Panc1 (cell line): Measurements from ENCODE around the gene CGNL1. TPM values are rescaled to one million over a fixed set of nuclear protein-coding genes. Genes with fewer than 3 reads are reported as not detected.

Source experiments
- ATAC-seq: fragments of 200-7000 bp; cut with Tn5 transposase; 2 replicates; pipeline ENCODE4 v1.9.1; 2020; ENCODE audit warnings: mild to moderate bottlenecking, moderate library complexity
- BruUV-seq: library from RNA; stranded (reverse); fragments of 400-500 nt; replicated peaks from 2 replicates; lab custom pipeline; 2021; lab: Mats Ljungman, UMichigan
- CTCF ChIA-PET: fragments of 300-600 bp; sonication (Branson Sonifier 250); formaldehyde crosslinking; loops from one replicate; lab custom pipeline; 2022; ENCODE audit warnings: antibody characterized with exemption; lab: Charles Lee
- POLR2A ChIA-PET: fragments of 300-600 bp; sonication (Branson Sonifier 250); formaldehyde crosslinking; loops from one replicate; lab custom pipeline; 2022; ENCODE audit warnings: antibody characterized with exemption; lab: Charles Lee
- DNase-seq: peaks from one replicate; pipeline ENCODE4 v3.0.0-alpha.2; 2010; ENCODE audit warnings: low read depth, low spot score
- H3K27ac ChIP-seq: 2 replicates; pipeline ENCODE4 v1.5.1; 2011; ENCODE audit warnings: mild to moderate bottlenecking, low read length, inconsistent platforms
- H3K27me3 ChIP-seq: fragments of 200-500 bp; sonication (Bioruptor generic); 2 replicates; pipeline ENCODE4 v1.6.0; 2014; ENCODE audit warnings: low read length, inconsistent platforms; ENCODE audit not compliant: control insufficient read depth, insufficient read depth
- H3K36me3 ChIP-seq: fragments of 200-500 bp; sonication (Bioruptor generic); 2 replicates; pipeline ENCODE4 v1.5.1; 2014; ENCODE audit warnings: inconsistent platforms, mild to moderate bottlenecking, low read length, moderate library complexity; ENCODE audit not compliant: control insufficient read depth, insufficient read depth
- H3K4me1 ChIP-seq: 2 replicates; pipeline ENCODE4 v1.5.1; 2011; ENCODE audit warnings: inconsistent platforms, mild to moderate bottlenecking, low read length, moderate library complexity; ENCODE audit not compliant: control insufficient read depth, insufficient read depth
- H3K4me3 ChIP-seq, 2 experiments: 2 replicates each; pipeline ENCODE4 v1.5.1; 2011 to 2012; ENCODE audit warnings: low read depth in 2 of 2, low read length in 2 of 2, mild to moderate bottlenecking in 2 of 2, inconsistent platforms in 1 of 2, moderate library complexity in 1 of 2
- H3K9me3 ChIP-seq: fragments of 200-500 bp; sonication (Bioruptor generic); 2 replicates; pipeline ENCODE4 v1.5.1; 2014; ENCODE audit warnings: low read depth, mild to moderate bottlenecking, inconsistent platforms, low read length, moderate library complexity; ENCODE audit not compliant: control insufficient read depth, insufficient read depth
- POLR2AphosphoS5 ChIP-seq: IDR thresholded peaks from 2 replicates; pipeline ENCODE4 v1.6.1; 2012; ENCODE audit warnings: mild to moderate bottlenecking, low read depth, low read length, moderate library complexity
- SIN3A ChIP-seq: IDR thresholded peaks from 2 replicates; pipeline ENCODE4 v1.6.1; 2012; ENCODE audit warnings: low read depth, mild to moderate bottlenecking, low read length, moderate library complexity, borderline replicate concordance; ENCODE audit not compliant: insufficient read depth
- TCF7L2 ChIP-seq: IDR thresholded peaks from 2 replicates; pipeline ENCODE4 v1.6.1; 2011; ENCODE audit warnings: mild to moderate bottlenecking, low read depth, low read length, inconsistent platforms
- in situ Hi-C: cut with HindIII; loops from 2 replicates; pipeline ENCODE4 v1.10.0; 2016; ENCODE audit warnings: low sequenced_read_pairs, low pct_unique_long_range_greater_than_20kb
- intact Hi-C: fragments of 100-400 bp; cut with micrococcal nuclease; formaldehyde crosslinking; loops from one replicate; pipeline ENCODE4 v1.10.0; 2022; ENCODE audit not compliant: unreplicated experiment
- total RNA-seq: library from RNA; stranded (reverse); gene quantifications from one replicate; pipeline ENCODE4 v1.2.1, GENCODE V29; 2021; ENCODE audit not compliant: unreplicated experiment
- TF ChIP-seq, protein P1 (sequence below), 2 experiments: IDR thresholded peaks; 2 replicates each; pipeline ENCODE4 v1.6.1; 2011 to 2012; ENCODE audit warnings: low read depth in 2 of 2, control low read depth in 1 of 2, low read length in 1 of 2, mild to moderate bottlenecking in 1 of 2, moderate library complexity in 1 of 2; ENCODE audit not compliant: insufficient read depth in 1 of 2
- TF ChIP-seq, protein P2 (sequence below): fragments of 450-650 bp; IDR thresholded peaks from 2 replicates; pipeline ENCODE4 v1.5.1; 2017; ENCODE audit warnings: mild to moderate bottlenecking

The CGNL1 gene
- total RNA-seq, 1 experiment from 2014 or later = 3.5 TPM

GRCh38 chr15:57422113-57422754, 45.9 kb downstream of the CGNL1 start:
- in situ Hi-C loops (no loop called here), intact Hi-C loops (loop anchor here (10.0 kb wide), 1 partner anchor 77 kb away; no protein-coding TSS in a partner anchor)
- no peak for ATAC-seq
- TF ChIP-seq TCF7L2 (no peak), SIN3A (no peak), POLR2AphosphoS5 (no peak)
- TF ChIP-seq, protein P1, sequence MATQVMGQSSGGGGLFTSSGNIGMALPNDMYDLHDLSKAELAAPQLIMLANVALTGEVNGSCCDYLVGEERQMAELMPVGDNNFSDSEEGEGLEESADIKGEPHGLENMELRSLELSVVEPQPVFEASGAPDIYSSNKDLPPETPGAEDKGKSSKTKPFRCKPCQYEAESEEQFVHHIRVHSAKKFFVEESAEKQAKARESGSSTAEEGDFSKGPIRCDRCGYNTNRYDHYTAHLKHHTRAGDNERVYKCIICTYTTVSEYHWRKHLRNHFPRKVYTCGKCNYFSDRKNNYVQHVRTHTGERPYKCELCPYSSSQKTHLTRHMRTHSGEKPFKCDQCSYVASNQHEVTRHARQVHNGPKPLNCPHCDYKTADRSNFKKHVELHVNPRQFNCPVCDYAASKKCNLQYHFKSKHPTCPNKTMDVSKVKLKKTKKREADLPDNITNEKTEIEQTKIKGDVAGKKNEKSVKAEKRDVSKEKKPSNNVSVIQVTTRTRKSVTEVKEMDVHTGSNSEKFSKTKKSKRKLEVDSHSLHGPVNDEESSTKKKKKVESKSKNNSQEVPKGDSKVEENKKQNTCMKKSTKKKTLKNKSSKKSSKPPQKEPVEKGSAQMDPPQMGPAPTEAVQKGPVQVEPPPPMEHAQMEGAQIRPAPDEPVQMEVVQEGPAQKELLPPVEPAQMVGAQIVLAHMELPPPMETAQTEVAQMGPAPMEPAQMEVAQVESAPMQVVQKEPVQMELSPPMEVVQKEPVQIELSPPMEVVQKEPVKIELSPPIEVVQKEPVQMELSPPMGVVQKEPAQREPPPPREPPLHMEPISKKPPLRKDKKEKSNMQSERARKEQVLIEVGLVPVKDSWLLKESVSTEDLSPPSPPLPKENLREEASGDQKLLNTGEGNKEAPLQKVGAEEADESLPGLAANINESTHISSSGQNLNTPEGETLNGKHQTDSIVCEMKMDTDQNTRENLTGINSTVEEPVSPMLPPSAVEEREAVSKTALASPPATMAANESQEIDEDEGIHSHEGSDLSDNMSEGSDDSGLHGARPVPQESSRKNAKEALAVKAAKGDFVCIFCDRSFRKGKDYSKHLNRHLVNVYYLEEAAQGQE (IDR thresholded peaks at IDR 0.05; ENCODE audit: insufficient read depth in 1 of 2, low read depth in 2 of 2, low read length in 1 of 2) = no peak
- TF ChIP-seq, protein P2, sequence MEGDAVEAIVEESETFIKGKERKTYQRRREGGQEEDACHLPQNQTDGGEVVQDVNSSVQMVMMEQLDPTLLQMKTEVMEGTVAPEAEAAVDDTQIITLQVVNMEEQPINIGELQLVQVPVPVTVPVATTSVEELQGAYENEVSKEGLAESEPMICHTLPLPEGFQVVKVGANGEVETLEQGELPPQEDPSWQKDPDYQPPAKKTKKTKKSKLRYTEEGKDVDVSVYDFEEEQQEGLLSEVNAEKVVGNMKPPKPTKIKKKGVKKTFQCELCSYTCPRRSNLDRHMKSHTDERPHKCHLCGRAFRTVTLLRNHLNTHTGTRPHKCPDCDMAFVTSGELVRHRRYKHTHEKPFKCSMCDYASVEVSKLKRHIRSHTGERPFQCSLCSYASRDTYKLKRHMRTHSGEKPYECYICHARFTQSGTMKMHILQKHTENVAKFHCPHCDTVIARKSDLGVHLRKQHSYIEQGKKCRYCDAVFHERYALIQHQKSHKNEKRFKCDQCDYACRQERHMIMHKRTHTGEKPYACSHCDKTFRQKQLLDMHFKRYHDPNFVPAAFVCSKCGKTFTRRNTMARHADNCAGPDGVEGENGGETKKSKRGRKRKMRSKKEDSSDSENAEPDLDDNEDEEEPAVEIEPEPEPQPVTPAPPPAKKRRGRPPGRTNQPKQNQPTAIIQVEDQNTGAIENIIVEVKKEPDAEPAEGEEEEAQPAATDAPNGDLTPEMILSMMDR = no peak
- Histone ChIP-seq H3K4me1 (no peaks in the 10 kb centered on the region), H3K27ac (no peak overlapping the region), H3K4me3 (no peak overlapping the region), H3K36me3 (no peaks in the 10 kb centered on the region), H3K9me3 (no peaks in the 10 kb centered on the region), H3K27me3 (peaks cover 2% of the 10 kb centered on the region; the same call in 1 of the 2 replicates)
- POLR2A ChIA-PET = no interaction called here
- BruUV-seq = no TSS peak
- no peak for DNase-seq
- CTCF ChIA-PET = no interaction called here

DNA sequence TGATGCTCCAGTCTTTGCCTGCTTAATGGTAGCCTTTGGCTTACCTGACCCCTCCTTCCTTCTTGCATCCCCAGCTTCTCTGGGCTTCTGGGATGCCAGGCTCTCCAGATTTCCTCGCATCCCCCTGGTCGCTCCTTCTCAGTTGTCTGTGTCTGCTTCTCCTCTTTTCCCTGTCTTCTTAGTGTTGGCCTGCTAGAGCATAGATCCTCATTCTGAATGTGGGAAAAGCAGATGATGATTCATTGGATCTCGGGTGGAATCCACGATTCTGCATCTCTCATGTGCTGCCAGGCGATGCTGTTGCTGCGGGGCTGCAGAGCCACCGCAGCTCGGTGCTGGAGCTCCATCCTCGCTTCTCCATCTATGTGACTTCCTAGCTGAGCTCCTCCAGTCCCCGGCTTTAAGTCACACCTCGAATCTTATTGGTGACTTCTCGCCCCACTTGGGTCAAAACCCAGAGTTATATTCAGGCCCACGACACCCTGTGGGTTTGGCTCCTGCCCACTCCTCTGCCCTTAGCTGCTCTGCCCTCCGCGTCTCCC, 47.4 kb downstream of the CGNL1 start:
- DNase-seq (no peak), ATAC-seq (no peak)
- no TSS peak for BruUV-seq
- in situ Hi-C loops = no loop called here
- Histone ChIP-seq H3K36me3 (no peaks in the 10 kb centered on the region), H3K27me3 (peaks cover 2% of the 10 kb centered on the region; the same call in 1 of the 2 replicates), H3K4me3 (no peak overlapping the region), H3K9me3 (no peaks in the 10 kb centered on the region), H3K27ac (no peak overlapping the region), H3K4me1 (no peaks in the 10 kb centered on the region; the same call in none of the 2 replicates)
- intact Hi-C loops = loop anchor here (10.0 kb wide), 1 partner anchor 79 kb away; no protein-coding TSS in a partner anchor
- TF ChIP-seq, protein P1 (IDR thresholded peaks at IDR 0.05; ENCODE audit: insufficient read depth in 1 of 2, low read depth in 2 of 2, low read length in 1 of 2) = no peak
- TF ChIP-seq TCF7L2 (no peak), POLR2AphosphoS5 (no peak), SIN3A (no peak)
- TF ChIP-seq, protein P2 = no peak
- CTCF ChIA-PET = no interaction called here
- POLR2A ChIA-PET = no interaction called here
